Measurements from ENCODE around the gene SLC5A5. TPM values are rescaled to one million over a fixed set of nuclear protein-coding genes. Genes with fewer than 3 reads are reported as not detected.
A peak's percentile ranks its signal among the peaks of the same experiment; 100 is the strongest.

SLC5A5 gene
- total RNA-seq, 1 donor from 2014 or later: not detected

DNA sequence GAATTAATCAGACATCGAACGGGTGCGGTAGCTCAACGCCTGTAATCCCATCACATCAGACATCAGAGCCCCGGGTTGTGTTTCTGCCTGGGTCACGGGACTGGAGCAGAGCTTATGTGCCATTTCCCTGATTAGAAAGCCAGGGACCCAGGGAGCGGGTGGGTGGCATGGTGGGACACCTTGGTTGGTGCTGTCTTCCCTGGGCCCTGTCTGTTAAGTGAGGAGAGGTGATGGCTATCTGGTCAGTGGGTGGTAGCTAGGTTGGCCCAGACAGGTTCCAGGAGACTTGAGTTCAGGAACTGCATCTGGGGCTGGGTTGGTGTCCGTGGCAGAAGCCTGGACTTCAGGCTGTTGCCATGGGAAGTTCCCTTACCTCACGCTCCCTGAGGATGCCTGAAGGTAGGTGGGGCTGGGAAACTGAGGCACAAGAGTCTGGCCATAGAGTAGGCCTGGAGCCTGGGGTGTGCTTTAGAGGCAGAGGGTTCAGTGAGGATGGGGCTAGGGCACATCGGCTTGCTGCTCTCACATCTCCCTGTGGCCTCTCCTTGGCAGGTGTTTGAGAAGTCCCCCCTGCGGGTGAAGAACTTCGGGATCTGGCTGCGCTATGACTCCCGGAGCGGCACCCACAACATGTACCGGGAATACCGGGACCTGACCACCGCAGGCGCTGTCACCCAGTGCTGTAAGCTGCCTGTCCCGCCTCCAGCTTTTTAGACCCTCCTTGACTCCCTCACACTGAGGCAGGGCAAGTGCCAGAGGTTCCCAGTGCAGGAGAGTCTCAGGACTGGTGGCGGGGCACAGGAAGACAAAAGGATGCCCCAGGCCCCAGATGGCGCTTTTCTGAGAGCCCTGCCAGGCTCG is 10.0 kb upstream of the SLC5A5 start:
- no peaks in the 10 kb centered on the region for H3K9me3 Mint-ChIP-seq
- H3K4me3 Mint-ChIP-seq: peak overlapping the region; percentile 96
- H3K4me1 Mint-ChIP-seq: peaks cover 28% of the 10 kb centered on the region
- DNase-seq (ENCODE audit: low read depth, low spot score): no peak
- H3K27me3 Mint-ChIP-seq (ENCODE audit: low read depth): peaks cover 25% of the 10 kb centered on the region
- TF ChIP-seq, protein P1, sequence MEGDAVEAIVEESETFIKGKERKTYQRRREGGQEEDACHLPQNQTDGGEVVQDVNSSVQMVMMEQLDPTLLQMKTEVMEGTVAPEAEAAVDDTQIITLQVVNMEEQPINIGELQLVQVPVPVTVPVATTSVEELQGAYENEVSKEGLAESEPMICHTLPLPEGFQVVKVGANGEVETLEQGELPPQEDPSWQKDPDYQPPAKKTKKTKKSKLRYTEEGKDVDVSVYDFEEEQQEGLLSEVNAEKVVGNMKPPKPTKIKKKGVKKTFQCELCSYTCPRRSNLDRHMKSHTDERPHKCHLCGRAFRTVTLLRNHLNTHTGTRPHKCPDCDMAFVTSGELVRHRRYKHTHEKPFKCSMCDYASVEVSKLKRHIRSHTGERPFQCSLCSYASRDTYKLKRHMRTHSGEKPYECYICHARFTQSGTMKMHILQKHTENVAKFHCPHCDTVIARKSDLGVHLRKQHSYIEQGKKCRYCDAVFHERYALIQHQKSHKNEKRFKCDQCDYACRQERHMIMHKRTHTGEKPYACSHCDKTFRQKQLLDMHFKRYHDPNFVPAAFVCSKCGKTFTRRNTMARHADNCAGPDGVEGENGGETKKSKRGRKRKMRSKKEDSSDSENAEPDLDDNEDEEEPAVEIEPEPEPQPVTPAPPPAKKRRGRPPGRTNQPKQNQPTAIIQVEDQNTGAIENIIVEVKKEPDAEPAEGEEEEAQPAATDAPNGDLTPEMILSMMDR (conservative IDR thresholded peaks at IDR 0.05): no peak
- peaks cover 29% of the 10 kb centered on the region for H3K36me3 Mint-ChIP-seq (ENCODE audit: low read depth)
- no peak overlapping the region for H3K27ac Mint-ChIP-seq (ENCODE audit: unreplicated experiment)

DNA sequence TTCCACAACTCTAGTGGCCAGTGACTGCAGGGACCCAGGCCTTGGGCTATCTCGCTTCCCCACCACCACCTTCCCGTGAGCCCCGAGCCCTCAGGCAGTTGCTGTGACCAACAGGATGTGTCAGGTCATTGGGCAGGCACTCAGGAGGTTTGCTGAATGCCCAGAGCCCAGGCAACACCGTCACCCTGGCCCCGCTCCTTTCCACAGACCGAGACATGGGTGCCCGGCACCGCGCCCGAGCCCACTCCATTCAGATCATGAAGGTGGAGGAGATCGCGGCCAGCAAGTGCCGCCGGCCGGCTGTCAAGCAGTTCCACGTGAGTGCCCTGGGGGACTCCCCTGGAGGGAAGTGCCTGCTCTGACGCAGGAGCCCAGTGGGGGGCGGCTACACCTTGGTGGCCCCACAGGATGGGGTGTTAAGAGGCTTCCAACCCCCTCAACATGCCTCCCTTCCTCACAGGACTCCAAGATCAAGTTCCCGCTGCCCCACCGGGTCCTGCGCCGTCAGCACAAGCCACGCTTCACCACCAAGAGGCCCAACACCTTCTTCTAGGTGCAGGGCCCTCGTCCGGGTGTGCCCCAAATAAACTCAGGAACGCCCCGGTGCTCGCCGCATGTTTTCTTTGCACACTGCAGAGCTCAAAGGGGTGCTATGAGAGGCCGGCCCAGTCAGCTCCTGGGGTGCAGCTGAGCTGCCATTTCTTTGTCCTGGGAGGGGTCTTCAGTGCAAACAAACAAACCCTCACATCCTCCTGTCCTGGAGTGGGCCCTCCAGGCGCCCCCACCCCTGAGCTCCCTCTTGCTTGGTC is 8.8 kb upstream of the SLC5A5 start:
- no peak for DNase-seq (ENCODE audit: low read depth, low spot score)
- H3K36me3 Mint-ChIP-seq (ENCODE audit: low read depth): peaks cover 29% of the 10 kb centered on the region
- H3K27me3 Mint-ChIP-seq (ENCODE audit: low read depth): peaks cover 35% of the 10 kb centered on the region
- H3K9me3 Mint-ChIP-seq: no peaks in the 10 kb centered on the region
- H3K27ac Mint-ChIP-seq (ENCODE audit: unreplicated experiment): no peak overlapping the region
- TF ChIP-seq, protein P1 (conservative IDR thresholded peaks at IDR 0.05): no peak
- H3K4me3 Mint-ChIP-seq: peak overlapping the region; percentile 72
- peaks cover 28% of the 10 kb centered on the region for H3K4me1 Mint-ChIP-seq

DNA sequence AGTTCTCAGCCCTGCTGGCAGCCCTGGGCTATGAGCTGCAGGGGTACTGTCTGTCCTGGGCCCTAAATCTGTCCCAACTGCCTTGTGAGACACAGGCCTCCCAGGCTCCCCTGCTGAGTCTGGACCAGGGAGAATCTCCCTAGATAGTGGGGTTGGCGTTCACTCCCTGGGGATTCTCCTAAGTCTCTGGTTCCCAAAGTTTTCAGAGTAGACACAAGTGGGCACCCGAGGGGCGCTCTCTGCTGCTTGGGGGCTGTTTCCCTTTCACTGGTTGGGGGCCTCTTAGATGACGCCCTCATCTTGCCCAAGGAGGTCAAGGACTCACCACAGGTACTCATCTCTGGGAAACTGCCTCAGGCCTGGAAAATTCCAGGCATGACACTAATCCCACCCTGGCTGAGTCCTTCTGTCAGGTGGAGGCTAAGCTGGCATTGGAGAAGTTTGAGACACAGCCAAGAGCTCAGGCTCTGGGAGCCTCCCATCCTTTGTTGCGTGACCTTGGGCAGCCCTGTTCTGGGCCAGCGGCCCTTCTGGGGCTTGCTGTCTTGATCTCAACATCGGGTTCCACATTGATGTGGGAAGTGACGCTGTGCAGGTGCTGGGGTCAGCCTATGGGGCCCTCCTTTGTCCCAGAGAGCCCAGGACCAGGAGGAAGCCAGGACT is 8.1 kb upstream of the SLC5A5 start:
- Mint-ChIP-seq H3K9me3 (no peaks in the 10 kb centered on the region), H3K4me1 (peaks cover 28% of the 10 kb centered on the region), H3K4me3 (peak overlapping the region; percentile 72), H3K36me3 (ENCODE audit: low read depth) (peaks cover 29% of the 10 kb centered on the region), H3K27me3 (ENCODE audit: low read depth) (peaks cover 43% of the 10 kb centered on the region), H3K27ac (ENCODE audit: unreplicated experiment) (no peak overlapping the region)
- TF ChIP-seq, protein P1 (conservative IDR thresholded peaks at IDR 0.05): no peak
- no peak for DNase-seq (ENCODE audit: low read depth, low spot score)

DNA sequence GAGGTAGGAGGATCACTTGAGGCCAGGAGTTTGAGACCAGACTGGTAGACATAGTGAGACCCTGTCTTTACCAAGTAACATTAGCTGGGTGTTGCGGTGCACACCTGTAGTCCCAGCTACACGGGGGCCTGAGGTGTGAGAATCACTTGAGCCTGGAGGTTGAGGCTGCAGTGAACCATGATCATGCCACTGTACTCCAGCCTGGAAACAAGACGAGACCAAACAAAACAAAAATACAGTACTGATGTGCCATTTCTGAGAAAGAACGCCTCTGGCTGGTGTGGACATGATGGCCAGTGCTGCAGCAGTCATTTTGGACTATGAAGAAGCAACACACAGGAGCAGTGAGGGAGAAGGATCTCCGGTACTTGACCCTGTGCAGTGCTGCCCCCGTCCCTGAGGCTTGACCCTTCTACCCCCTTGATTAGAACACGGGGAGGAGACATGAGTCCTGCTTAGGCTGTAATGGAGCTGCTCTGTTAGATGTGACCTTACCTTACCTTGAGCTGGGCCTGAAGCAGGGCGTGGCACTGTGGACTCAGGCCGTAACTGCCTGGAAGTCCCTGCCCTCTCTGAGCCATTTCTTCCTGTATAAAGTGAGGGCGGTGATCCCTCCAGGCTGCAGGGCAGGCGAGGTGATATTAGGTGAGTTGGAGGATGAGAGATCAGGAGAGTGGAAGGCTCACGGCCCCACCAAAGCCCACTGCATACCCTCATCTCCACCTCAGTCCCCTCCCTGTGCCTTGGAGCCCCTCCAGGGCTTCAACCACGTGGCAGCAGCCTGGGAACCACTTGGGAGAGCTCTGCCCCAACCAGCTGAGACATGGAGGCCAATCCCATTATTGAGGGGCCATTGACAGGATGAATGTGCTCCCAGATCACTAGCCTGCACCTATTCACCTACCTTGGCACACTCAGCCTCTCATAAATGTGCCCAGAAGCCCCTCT is 6.1 kb upstream of the SLC5A5 start:
- Mint-ChIP-seq H3K4me1 (peaks cover 12% of the 10 kb centered on the region), H3K36me3 (ENCODE audit: low read depth) (peaks cover 22% of the 10 kb centered on the region), H3K4me3 (peak overlapping the region; percentile 83), H3K27me3 (ENCODE audit: low read depth) (peaks cover 58% of the 10 kb centered on the region), H3K9me3 (no peaks in the 10 kb centered on the region), H3K27ac (ENCODE audit: unreplicated experiment) (no peak overlapping the region)
- DNase-seq (ENCODE audit: low read depth, low spot score): no peak
- TF ChIP-seq, protein P1 (conservative IDR thresholded peaks at IDR 0.05): no peak

All from neural crest cell (in vitro differentiated cells).